SK-N-SH treated with all-trans-retinoic acid at 6 μM for 48 hours (cell line): Measurements from ENCODE around the gene PBX3.

Experiments used
- ARNTL ChIP-seq: fragments of 450-650 bp; formaldehyde crosslinking; IDR thresholded peaks from 2 replicates; pipeline ENCODE4 v1.5.0; 2020; ENCODE audit warnings: low read depth, mild to moderate bottlenecking, moderate library complexity, borderline replicate concordance
- BACH2 ChIP-seq: fragments of 250-450 bp; sonication (Bioruptor Pico); IDR thresholded peaks from 2 replicates; pipeline ENCODE4 v1.9.0; 2021; ENCODE audit warnings: mild to moderate bottlenecking, borderline replicate concordance
- GLIS3 ChIP-seq: fragments of 250-450 bp; sonication (Bioruptor Pico); IDR thresholded peaks from 2 replicates; pipeline ENCODE4 v1.5.0; 2020; ENCODE audit warnings: mild to moderate bottlenecking, moderate library complexity
- RARB ChIP-seq: fragments of 250-450 bp; sonication (Bioruptor Pico); IDR thresholded peaks from 2 replicates; pipeline ENCODE4 v1.8.0; 2021; ENCODE audit warnings: mild to moderate bottlenecking, moderate library complexity
- TCF4 ChIP-seq: fragments of 250-450 bp; sonication (Bioruptor Pico); IDR thresholded peaks from 2 replicates; pipeline ENCODE4 v1.8.0; 2021; ENCODE audit warnings: mild to moderate bottlenecking, moderate library complexity, borderline replicate concordance
- TOX ChIP-seq: fragments of 250-450 bp; sonication (Bioruptor Pico); IDR thresholded peaks from 2 replicates; pipeline ENCODE4 v1.8.0; 2021; ENCODE audit warnings: mild to moderate bottlenecking, moderate library complexity, borderline replicate concordance
- ZNF70 ChIP-seq: fragments of 450-650 bp; formaldehyde crosslinking; IDR thresholded peaks from 2 replicates; pipeline ENCODE4 v1.5.0; 2020; ENCODE audit warnings: mild to moderate bottlenecking, moderate library complexity
- ZNF8 ChIP-seq: fragments of 450-650 bp; formaldehyde crosslinking; IDR thresholded peaks from 2 replicates; pipeline ENCODE4 v1.5.0; 2020; ENCODE audit warnings: mild to moderate bottlenecking, moderate library complexity
- TF ChIP-seq, protein P1 (sequence below): fragments of 250-450 bp; sonication (Bioruptor Pico); IDR thresholded peaks from 2 replicates; pipeline ENCODE4 v1.5.1; 2020; ENCODE audit warnings: low read depth, mild to moderate bottlenecking, moderate library complexity
- TF ChIP-seq, protein P2 (sequence below): fragments of 250-450 bp; sonication (Bioruptor Pico); IDR thresholded peaks from 2 replicates; pipeline ENCODE4 v1.8.0; 2021; ENCODE audit warnings: low read depth, mild to moderate bottlenecking, moderate library complexity, borderline replicate concordance
- TF ChIP-seq, protein P3 (sequence below): fragments of 250-450 bp; sonication (Bioruptor Pico); IDR thresholded peaks from 2 replicates; pipeline ENCODE4 v1.5.0; 2020; ENCODE audit warnings: mild to moderate bottlenecking, moderate library complexity

GRCh38 chr9:125700791-125701190 lies 46.4 kb upstream of the PBX3 start:
- no peak for TF ChIP-seq TOX (CRISPR knock-in tag)
- TF ChIP-seq ZNF8 (CRISPR knock-in tag), result no peak
- TF ChIP-seq ZNF70, result no peak
- no peak for TF ChIP-seq ARNTL (CRISPR knock-in tag)
- no peak for TF ChIP-seq RARB (CRISPR knock-in tag)
- no peak for TF ChIP-seq BACH2 (CRISPR knock-in tag)
- TF ChIP-seq, protein P1, sequence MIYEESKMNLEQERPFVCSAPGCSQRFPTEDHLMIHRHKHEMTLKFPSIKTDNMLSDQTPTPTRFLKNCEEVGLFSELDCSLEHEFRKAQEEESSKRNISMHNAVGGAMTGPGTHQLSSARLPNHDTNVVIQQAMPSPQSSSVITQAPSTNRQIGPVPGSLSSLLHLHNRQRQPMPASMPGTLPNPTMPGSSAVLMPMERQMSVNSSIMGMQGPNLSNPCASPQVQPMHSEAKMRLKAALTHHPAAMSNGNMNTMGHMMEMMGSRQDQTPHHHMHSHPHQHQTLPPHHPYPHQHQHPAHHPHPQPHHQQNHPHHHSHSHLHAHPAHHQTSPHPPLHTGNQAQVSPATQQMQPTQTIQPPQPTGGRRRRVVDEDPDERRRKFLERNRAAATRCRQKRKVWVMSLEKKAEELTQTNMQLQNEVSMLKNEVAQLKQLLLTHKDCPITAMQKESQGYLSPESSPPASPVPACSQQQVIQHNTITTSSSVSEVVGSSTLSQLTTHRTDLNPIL (CRISPR knock-in tag), result no peak
- TF ChIP-seq GLIS3, result no peak
- TF ChIP-seq, protein P2, sequence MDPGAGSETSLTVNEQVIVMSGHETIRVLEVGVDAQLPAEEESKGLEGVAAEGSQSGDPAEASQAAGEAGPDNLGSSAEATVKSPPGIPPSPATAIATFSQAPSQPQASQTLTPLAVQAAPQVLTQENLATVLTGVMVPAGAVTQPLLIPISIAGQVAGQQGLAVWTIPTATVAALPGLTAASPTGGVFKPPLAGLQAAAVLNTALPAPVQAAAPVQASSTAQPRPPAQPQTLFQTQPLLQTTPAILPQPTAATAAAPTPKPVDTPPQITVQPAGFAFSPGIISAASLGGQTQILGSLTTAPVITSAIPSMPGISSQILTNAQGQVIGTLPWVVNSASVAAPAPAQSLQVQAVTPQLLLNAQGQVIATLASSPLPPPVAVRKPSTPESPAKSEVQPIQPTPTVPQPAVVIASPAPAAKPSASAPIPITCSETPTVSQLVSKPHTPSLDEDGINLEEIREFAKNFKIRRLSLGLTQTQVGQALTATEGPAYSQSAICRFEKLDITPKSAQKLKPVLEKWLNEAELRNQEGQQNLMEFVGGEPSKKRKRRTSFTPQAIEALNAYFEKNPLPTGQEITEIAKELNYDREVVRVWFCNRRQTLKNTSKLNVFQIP (CRISPR knock-in tag), result no peak
- TF ChIP-seq, protein P3, sequence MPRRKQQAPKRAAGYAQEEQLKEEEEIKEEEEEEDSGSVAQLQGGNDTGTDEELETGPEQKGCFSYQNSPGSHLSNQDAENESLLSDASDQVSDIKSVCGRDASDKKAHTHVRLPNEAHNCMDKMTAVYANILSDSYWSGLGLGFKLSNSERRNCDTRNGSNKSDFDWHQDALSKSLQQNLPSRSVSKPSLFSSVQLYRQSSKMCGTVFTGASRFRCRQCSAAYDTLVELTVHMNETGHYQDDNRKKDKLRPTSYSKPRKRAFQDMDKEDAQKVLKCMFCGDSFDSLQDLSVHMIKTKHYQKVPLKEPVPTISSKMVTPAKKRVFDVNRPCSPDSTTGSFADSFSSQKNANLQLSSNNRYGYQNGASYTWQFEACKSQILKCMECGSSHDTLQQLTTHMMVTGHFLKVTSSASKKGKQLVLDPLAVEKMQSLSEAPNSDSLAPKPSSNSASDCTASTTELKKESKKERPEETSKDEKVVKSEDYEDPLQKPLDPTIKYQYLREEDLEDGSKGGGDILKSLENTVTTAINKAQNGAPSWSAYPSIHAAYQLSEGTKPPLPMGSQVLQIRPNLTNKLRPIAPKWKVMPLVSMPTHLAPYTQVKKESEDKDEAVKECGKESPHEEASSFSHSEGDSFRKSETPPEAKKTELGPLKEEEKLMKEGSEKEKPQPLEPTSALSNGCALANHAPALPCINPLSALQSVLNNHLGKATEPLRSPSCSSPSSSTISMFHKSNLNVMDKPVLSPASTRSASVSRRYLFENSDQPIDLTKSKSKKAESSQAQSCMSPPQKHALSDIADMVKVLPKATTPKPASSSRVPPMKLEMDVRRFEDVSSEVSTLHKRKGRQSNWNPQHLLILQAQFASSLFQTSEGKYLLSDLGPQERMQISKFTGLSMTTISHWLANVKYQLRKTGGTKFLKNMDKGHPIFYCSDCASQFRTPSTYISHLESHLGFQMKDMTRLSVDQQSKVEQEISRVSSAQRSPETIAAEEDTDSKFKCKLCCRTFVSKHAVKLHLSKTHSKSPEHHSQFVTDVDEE, result no peak
- no peak for TF ChIP-seq TCF4
